Fibroblast of the aortic adventitia (primary cell): ENCODE measurements around the gene MIB1. TPM values are rescaled to one million over a fixed set of nuclear protein-coding genes. Genes with fewer than 3 reads are reported as not detected.
A peak's percentile ranks its signal among the peaks of the same experiment; 100 is the strongest.

ENCODE experiments used
- DNase-seq: peaks from one replicate; pipeline ENCODE4 v3.0.0-alpha.2; 2010; ENCODE audit warnings: low read depth
- H3K4me3 ChIP-seq: 2 replicates; pipeline ENCODE4 v1.5.1; 2011; ENCODE audit warnings: low read depth, mild to moderate bottlenecking, control low read depth, low read length, moderate library complexity
- CTCF ChIP-seq: IDR thresholded peaks from 2 replicates; pipeline ENCODE4 v1.5.1; 2011; ENCODE audit warnings: mild to moderate bottlenecking, low read length, control low read depth, inconsistent platforms; ENCODE audit not compliant: insufficient read depth
- total RNA-seq: library from RNA; depleted of rRNA; stranded (reverse); fragments of >200 nt; gene quantifications from 2 replicates; pipeline ENCODE4 v1.2.3, GENCODE V29; 2012; ENCODE audit warnings: low replicate concordance

The MIB1 gene
- total RNA-seq, 1 donor: 47.0 TPM

GRCh38 chr18:21843341-21843740, 102.7 kb downstream of the MIB1 start:
- no peak for TF ChIP-seq CTCF
- no peak for DNase-seq
- no peak overlapping the region for H3K4me3 ChIP-seq

- DNase-seq: peak; percentile 54
- H3K4me3 ChIP-seq: no peak overlapping the region
- TF ChIP-seq CTCF: peak; percentile 29
Observed at GRCh38 chr18:21851327-21851961, 110.9 kb downstream of the MIB1 start.

DNA sequence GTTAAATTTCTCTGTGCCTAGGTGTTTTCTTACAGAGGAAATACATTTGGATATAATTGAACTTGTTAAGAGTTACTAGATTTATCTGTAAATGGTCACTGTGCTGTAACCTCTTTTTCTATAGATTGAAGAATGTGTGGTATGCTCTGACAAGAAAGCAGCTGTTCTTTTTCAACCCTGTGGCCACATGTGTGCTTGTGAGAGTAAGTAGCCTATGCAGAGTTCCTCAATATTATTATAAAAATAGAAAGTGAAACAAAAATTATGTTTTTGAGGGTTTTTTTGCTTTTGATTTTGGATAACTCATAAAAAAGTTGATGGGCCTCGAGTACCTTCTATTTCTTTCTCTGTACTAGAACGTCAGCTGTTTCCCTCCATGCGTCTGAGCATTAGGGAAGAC, 112.4 kb downstream of the MIB1 start:
- TF ChIP-seq CTCF: no peak
- DNase-seq: peak; percentile 50
- H3K4me3 ChIP-seq: no peak overlapping the region

DNA sequence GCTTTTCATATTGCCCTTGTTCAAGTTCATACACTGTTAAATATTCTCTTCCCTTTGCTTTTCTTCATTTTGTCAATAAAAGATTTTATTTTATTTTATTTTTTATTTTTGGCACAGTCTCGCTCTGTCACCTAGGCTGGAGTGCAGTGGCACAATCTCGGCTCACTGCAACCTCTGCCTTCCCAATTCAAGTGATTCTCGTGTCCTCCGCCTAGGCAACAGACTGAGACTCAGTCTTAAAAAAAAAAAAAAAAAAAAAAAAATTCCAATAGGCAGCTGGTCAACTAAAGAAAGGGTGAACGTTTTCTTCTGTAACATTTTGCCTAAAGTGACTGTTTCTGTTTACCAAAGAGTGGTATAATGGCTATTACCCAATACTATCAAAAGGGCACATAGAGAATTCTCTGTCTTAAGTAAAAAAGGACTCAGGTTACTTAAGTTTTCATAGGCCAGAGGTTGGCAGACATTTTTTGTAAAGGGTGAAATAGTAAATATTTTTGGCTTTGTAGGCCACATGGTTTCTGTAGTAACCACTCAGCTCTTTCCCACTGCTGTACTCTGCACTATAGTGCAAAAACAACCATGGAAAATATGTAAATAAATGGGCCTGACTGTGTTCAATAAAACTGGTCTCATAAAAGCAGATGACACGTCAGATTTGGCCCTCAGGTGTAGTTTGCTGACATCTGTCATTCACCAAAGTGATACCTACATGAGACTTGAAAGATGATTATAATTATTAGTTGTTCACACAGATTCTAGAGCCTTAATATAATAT, 113.4 kb downstream of the MIB1 start:
- TF ChIP-seq CTCF: no peak
- DNase-seq: no peak

DNA sequence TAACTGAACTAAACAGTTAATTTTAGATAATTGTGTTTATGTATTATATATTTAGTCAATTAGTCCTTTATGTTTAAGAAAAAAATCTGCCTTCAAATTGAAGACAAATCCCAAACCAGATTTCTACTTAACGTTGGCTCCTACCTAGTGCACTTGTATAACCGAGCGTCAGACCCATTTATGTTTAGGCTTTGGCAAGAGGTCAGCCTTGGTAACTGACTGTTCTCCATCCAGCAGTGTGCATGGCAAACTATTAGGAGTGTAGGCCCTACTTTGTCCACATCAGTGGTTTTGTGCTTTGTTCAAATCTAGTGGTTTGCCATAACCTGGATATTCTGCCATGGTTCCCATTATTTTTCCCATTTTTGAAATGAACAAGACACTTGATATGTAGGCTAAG, 114.8 kb downstream of the MIB1 start:
- TF ChIP-seq CTCF: no peak

More for the DNA sequence above, 113.4 kb downstream of the MIB1 start:
- no peak overlapping the region for H3K4me3 ChIP-seq

GRCh38 chr18:21857871-21858270, 117.3 kb downstream of the MIB1 start:
- no peak overlapping the region for H3K4me3 ChIP-seq
- no peak for DNase-seq
- TF ChIP-seq CTCF: no peak

More for the DNA sequence above, 114.8 kb downstream of the MIB1 start:
- H3K4me3 ChIP-seq: no peak overlapping the region
- no peak for DNase-seq
